MCF 10A (cell line): Measurements from ENCODE around the gene POLG. TPM values are rescaled to one million over a fixed set of nuclear protein-coding genes. Genes with fewer than 3 reads are reported as not detected.

Source experiments
- BruUV-seq: library from RNA; stranded (reverse); fragments of 400-500 nt; replicated peaks from 2 replicates; lab custom pipeline; 2021; lab: Mats Ljungman, UMichigan
- CTCF ChIA-PET: fragments of 300-600 bp; sonication (Branson Sonifier 250); formaldehyde crosslinking; extraction: SDS; loops from one replicate; lab custom pipeline; 2021; ENCODE audit warnings: antibody characterized with exemption, inconsistent platforms; lab: Yijun Ruan, JAX
- POLR2A ChIA-PET: fragments of 300-600, 350-650 bp; sonication (Branson Sonifier 250); formaldehyde crosslinking; extraction: SDS; loops from one replicate; lab custom pipeline; 2020; ENCODE audit warnings: antibody characterized with exemption, inconsistent platforms; lab: Yijun Ruan, JAX
- DNase-seq: peaks from one replicate; pipeline ENCODE4 v3.0.0-alpha.2; 2018; ENCODE audit not compliant: unreplicated experiment
- H3K27ac Mint-ChIP-seq: one replicate; pipeline ENCODE4 v1.8.0; 2022; ENCODE audit warnings: mild to moderate bottlenecking, low read depth, mixed read lengths; ENCODE audit not compliant: unreplicated experiment
- H3K27me3 Mint-ChIP-seq: one replicate; pipeline ENCODE4 v1.8.0; 2022; ENCODE audit warnings: mixed read lengths; ENCODE audit not compliant: insufficient read depth, unreplicated experiment
- H3K36me3 Mint-ChIP-seq: one replicate; pipeline ENCODE4 v1.8.0; 2022; ENCODE audit warnings: mild to moderate bottlenecking, moderate library complexity, mixed read lengths; ENCODE audit not compliant: insufficient read depth, unreplicated experiment
- H3K4me1 Mint-ChIP-seq: one replicate; pipeline ENCODE4 v1.8.0; 2022; ENCODE audit warnings: mixed read lengths; ENCODE audit not compliant: insufficient read depth, unreplicated experiment
- H3K4me3 Mint-ChIP-seq: one replicate; pipeline ENCODE4 v1.8.0; 2022; ENCODE audit warnings: mild to moderate bottlenecking, moderate library complexity, mixed read lengths; ENCODE audit not compliant: unreplicated experiment
- H3K9me3 Mint-ChIP-seq: one replicate; pipeline ENCODE4 v1.8.0; 2022; ENCODE audit warnings: mixed read lengths; ENCODE audit not compliant: unreplicated experiment
- CTCF ChIP-seq: fragments of 200-600 bp; IDR thresholded peaks from one replicate; pipeline ENCODE4 v1.8.0; 2022; ENCODE audit warnings: antibody characterized with exemption, mild to moderate bottlenecking; ENCODE audit not compliant: unreplicated experiment
- intact Hi-C: fragments of 100-400 bp; cut with micrococcal nuclease; formaldehyde crosslinking; loops from 2 replicates; pipeline ENCODE4 v1.14.1; 2022
- total RNA-seq: library from RNA; stranded (reverse); gene quantifications from 2 replicates; pipeline ENCODE4 v1.2.3, GENCODE V29; 2022

Gene POLG
- total RNA-seq, 1 experiment from 2014 or later, result 62.2 TPM

- Mint-ChIP-seq H3K27me3 (no peaks in the 10 kb centered on the region), H3K4me1 (no peaks in the 10 kb centered on the region), H3K27ac (no peak overlapping the region), H3K36me3 (peaks cover 86% of the 10 kb centered on the region), H3K4me3 (no peak overlapping the region), H3K9me3 (no peaks in the 10 kb centered on the region)
- DNase-seq, result no peak
- TF ChIP-seq CTCF, result no peak
- intact Hi-C loops, result no loop called here
- CTCF ChIA-PET, result interaction anchor here (2.1 kb wide), 1 partner anchor 38 kb away, joined by 5 read pairs; no protein-coding TSS in a partner anchor
- POLR2A ChIA-PET, result interaction anchor here (0.6 kb wide), 1 partner anchor 45 kb away, joined by 3 read pairs; no protein-coding TSS in a partner anchor
- BruUV-seq, result no TSS peak
Measured at GRCh38 chr15:89320200-89320599, 14.4 kb downstream of the POLG start.

- Mint-ChIP-seq H3K4me1 (no peaks in the 10 kb centered on the region), H3K4me3 (no peak overlapping the region), H3K36me3 (peaks cover 83% of the 10 kb centered on the region), H3K27ac (no peak overlapping the region), H3K27me3 (no peaks in the 10 kb centered on the region), H3K9me3 (no peaks in the 10 kb centered on the region)
- no peak for TF ChIP-seq CTCF
- POLR2A ChIA-PET, result interaction anchor here (0.6 kb wide), 1 partner anchor 12 kb away, joined by 3 read pairs; no protein-coding TSS in a partner anchor
- intact Hi-C loops, result no loop called here
- CTCF ChIA-PET, result interaction anchor here (2.1 kb wide), 1 partner anchor 39 kb away, joined by 5 read pairs; no protein-coding TSS in a partner anchor
- BruUV-seq, result no TSS peak
- no peak for DNase-seq
Measured at GRCh38 chr15:89319678-89320077, 14.9 kb downstream of the POLG start.

GRCh38 chr15:89317186-89317720, 17.4 kb downstream of the POLG start:
- CTCF ChIA-PET, result interaction anchor here (1.1 to 1.4 kb wide), 2 partner anchors 42 to 110 kb away, joined by 4 to 5 read pairs; no protein-coding TSS in a partner anchor
- Mint-ChIP-seq H3K36me3 (peaks cover 84% of the 10 kb centered on the region), H3K4me3 (no peak overlapping the region), H3K4me1 (no peaks in the 10 kb centered on the region), H3K27me3 (no peaks in the 10 kb centered on the region), H3K27ac (no peak overlapping the region), H3K9me3 (no peaks in the 10 kb centered on the region)
- BruUV-seq, result no TSS peak
- POLR2A ChIA-PET, result interaction anchor here (0.6 to 1.7 kb wide), 3 partner anchors 9 to 53 kb away, joined by 3 to 8 read pairs (median 3); no protein-coding TSS in a partner anchor
- no peak for DNase-seq
- intact Hi-C loops, result no loop called here
- no peak for TF ChIP-seq CTCF

- H3K4me3 Mint-ChIP-seq, result no peak overlapping the region
- TSS peak; percentile 24 for BruUV-seq
- H3K27me3 Mint-ChIP-seq, result no peaks in the 10 kb centered on the region
- ChIA-PET CTCF (no interaction called here), POLR2A (interaction anchor here (1.4 to 1.7 kb wide), 2 partner anchors 9 to 10 kb away, joined by 3 to 8 read pairs; no protein-coding TSS in a partner anchor)
- no peak overlapping the region for H3K27ac Mint-ChIP-seq
- intact Hi-C loops, result no loop called here
- peaks cover 84% of the 10 kb centered on the region for H3K36me3 Mint-ChIP-seq
- H3K9me3 Mint-ChIP-seq, result no peaks in the 10 kb centered on the region
- no peak for DNase-seq
- H3K4me1 Mint-ChIP-seq, result no peaks in the 10 kb centered on the region
- TF ChIP-seq CTCF, result no peak
Measured at GRCh38 chr15:89316504-89316903, 18.1 kb downstream of the POLG start.
